ENCODE results near the gene ACBD6. TPM values are rescaled to one million over a fixed set of nuclear protein-coding genes. Genes with fewer than 3 reads are reported as not detected.

The ACBD6 gene
- total and polyA plus RNA-seq, 10 of the 15 experiments (the other 5 are each of a cell fraction or from before 2014, with no cell fraction given) = 15.0 to 67.3 (median 55.0) TPM

DNA sequence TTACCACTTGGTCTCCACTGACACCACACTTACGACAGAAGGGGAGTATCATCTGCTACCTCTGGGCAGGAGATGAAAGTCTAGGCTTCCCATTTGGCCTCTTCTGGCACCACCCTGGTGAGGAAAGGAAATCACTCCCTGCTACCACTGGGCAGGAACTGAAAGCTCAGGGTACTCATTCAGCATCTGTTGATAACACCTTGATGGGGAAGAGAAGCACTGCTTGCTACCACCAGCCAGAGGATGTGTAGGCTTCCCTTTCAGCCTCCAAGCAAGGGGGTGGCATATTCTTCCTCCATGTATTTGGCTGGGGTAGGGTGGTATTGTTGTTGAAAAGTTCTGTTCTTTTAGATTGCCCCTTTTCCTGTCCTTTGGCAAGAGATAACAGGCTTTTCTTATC is 115.0 kb downstream of the ACBD6 start:
- BruUV-seq (replicated peaks) = no TSS peak
- in situ Hi-C loops (cut with MboI) (no loop called here), intact Hi-C loops (cut with micrococcal nuclease; ENCODE audit: unreplicated experiment) (no loop called here)
- H3K4me1 ChIP-seq (ENCODE audit: control insufficient read depth, insufficient read depth, low read length) = peaks cover 5% of the 10 kb centered on the region; the same call in 1 of the 2 replicates
- no peak overlapping the region for H3K4me3 ChIP-seq
- no peaks in the 10 kb centered on the region for H4K20me1 ChIP-seq (ENCODE audit: control insufficient read depth, insufficient read depth)
- peak overlapping the region; percentile 48; the same call in 1 of the 2 replicates for H3K27ac ChIP-seq (ENCODE audit: control insufficient read depth, insufficient read depth)
- WGBS (ENCODE audit: insufficient coverage, insufficient replicate concordance, low lambda C conversion rate, missing lambda C conversion rate) = 64% methylated on average over 1 of the region's 1 CpG
- peaks cover 11% of the 10 kb centered on the region; the same call in 2 of the 3 replicates for H3K9me3 ChIP-seq (replicated peaks; ENCODE audit: control insufficient read depth, insufficient read depth, low read length)
- SMC1A ChIA-PET (ENCODE audit: uncharacterized antibody, unreplicated experiment) = no interaction called here
- CTCF ChIA-PET = interaction anchor here (1.4 kb wide), 1 partner anchor 31 kb away, joined by 3 read pairs; no protein-coding TSS in a partner anchor
- H3K27me3 ChIP-seq (replicated peaks in 1 of 2; ENCODE audit: control insufficient read depth in 2 of 2, insufficient read depth in 2 of 2, low read length in 1 of 2) = no peaks in the 10 kb centered on the region
- no peak overlapping the region for H3K9ac ChIP-seq (ENCODE audit: control insufficient read depth, insufficient read depth, low read length)
- no peak for FAIRE-seq
- POLR2A ChIA-PET = no interaction called here
- no peak overlapping the region for H2AFZ ChIP-seq (ENCODE audit: control insufficient read depth, low read depth, low read length)
- H3K36me3 ChIP-seq (ENCODE audit: control insufficient read depth in 2 of 2, insufficient read depth in 2 of 2, low read length in 1 of 2) = no peaks in the 10 kb centered on the region
- 0 out of 2 replicates have a peak overlapping the region, but pooled peaks have one; percentile 7 for H3K4me2 ChIP-seq (ENCODE audit: control insufficient read depth, insufficient read depth)
- no peak for ATAC-seq
- no peak for TF ChIP-seq WRNIP1 (IDR thresholded peaks at IDR 0.05; ENCODE audit: borderline replicate concordance, low read depth, low read length)
- RAD21 ChIA-PET (ENCODE audit: unreplicated experiment) = no interaction called here
- no peak for DNase-seq (ENCODE audit: low read depth, low spot score)
- H3K79me2 ChIP-seq (ENCODE audit: control insufficient read depth, insufficient read depth, low read length) = no peaks in the 10 kb centered on the region

DNA sequence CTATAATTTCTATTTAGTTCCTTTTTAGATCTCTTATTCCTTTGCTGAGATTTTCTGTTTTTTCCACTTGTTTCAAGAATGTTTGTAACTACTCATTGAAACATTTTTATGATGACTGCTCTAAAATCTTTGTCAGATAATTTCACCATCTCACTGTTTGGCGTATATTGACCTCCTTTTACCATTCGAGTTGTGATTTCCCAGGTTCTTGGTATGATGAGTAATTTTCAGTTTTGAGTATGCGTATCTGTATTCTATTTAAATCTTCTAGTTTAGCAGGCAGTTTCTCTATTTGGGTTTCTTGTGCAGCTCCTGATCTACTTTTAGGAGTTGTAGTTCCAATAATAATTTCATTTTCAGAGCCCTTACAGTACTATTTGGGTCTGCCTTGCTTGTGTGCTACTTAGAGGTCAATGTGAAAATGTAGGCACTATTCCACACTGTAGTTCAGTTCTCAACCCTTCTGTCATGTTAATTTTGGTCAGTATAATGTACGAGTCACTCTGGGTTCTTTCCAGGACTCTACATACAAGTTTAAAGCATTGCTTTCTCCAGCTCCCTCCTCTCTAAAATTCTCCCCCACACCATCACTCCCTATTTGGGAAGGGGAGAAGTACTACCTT is 115.5 kb downstream of the ACBD6 start:
- peak overlapping the region; percentile 7; the same call in 1 of the 2 replicates for H3K4me2 ChIP-seq (ENCODE audit: control insufficient read depth, insufficient read depth)
- FAIRE-seq (peak; percentile 44), DNase-seq (ENCODE audit: low read depth, low spot score) (no peak), ATAC-seq (no peak)
- H4K20me1 ChIP-seq (ENCODE audit: control insufficient read depth, insufficient read depth) = no peaks in the 10 kb centered on the region
- peak overlapping the region; percentile 48; the same call in 1 of the 2 replicates for H3K27ac ChIP-seq (ENCODE audit: control insufficient read depth, insufficient read depth)
- CTCF ChIA-PET = interaction anchor here (1.4 kb wide), 1 partner anchor 30 kb away, joined by 3 read pairs; no protein-coding TSS in a partner anchor
- peaks cover 5% of the 10 kb centered on the region; the same call in 1 of the 2 replicates for H3K4me1 ChIP-seq (ENCODE audit: control insufficient read depth, insufficient read depth, low read length)
- H3K9ac ChIP-seq (ENCODE audit: control insufficient read depth, insufficient read depth, low read length) = no peak overlapping the region
- H3K79me2 ChIP-seq (ENCODE audit: control insufficient read depth, insufficient read depth, low read length) = no peaks in the 10 kb centered on the region
- no peak overlapping the region for H3K4me3 ChIP-seq
- RAD21 ChIA-PET (ENCODE audit: unreplicated experiment) = no interaction called here
- no peaks in the 10 kb centered on the region for H3K27me3 ChIP-seq (replicated peaks in 1 of 2; ENCODE audit: control insufficient read depth in 2 of 2, insufficient read depth in 2 of 2, low read length in 1 of 2)
- SMC1A ChIA-PET (ENCODE audit: uncharacterized antibody, unreplicated experiment) = no interaction called here
- peaks cover 11% of the 10 kb centered on the region; the same call in 2 of the 3 replicates for H3K9me3 ChIP-seq (replicated peaks; ENCODE audit: control insufficient read depth, insufficient read depth, low read length)
- BruUV-seq (replicated peaks) = no TSS peak
- POLR2A ChIA-PET = no interaction called here
- in situ Hi-C loops (cut with MboI) (no loop called here), intact Hi-C loops (cut with micrococcal nuclease; ENCODE audit: unreplicated experiment) (no loop called here)
- H2AFZ ChIP-seq (ENCODE audit: control insufficient read depth, low read depth, low read length) = no peak overlapping the region
- WGBS (ENCODE audit: insufficient coverage, insufficient replicate concordance, low lambda C conversion rate, missing lambda C conversion rate) = 35% methylated on average over 4 of the region's 4 CpGs
- H3K36me3 ChIP-seq (ENCODE audit: control insufficient read depth in 2 of 2, insufficient read depth in 2 of 2, low read length in 1 of 2) = no peaks in the 10 kb centered on the region
- TF ChIP-seq, protein P1, sequence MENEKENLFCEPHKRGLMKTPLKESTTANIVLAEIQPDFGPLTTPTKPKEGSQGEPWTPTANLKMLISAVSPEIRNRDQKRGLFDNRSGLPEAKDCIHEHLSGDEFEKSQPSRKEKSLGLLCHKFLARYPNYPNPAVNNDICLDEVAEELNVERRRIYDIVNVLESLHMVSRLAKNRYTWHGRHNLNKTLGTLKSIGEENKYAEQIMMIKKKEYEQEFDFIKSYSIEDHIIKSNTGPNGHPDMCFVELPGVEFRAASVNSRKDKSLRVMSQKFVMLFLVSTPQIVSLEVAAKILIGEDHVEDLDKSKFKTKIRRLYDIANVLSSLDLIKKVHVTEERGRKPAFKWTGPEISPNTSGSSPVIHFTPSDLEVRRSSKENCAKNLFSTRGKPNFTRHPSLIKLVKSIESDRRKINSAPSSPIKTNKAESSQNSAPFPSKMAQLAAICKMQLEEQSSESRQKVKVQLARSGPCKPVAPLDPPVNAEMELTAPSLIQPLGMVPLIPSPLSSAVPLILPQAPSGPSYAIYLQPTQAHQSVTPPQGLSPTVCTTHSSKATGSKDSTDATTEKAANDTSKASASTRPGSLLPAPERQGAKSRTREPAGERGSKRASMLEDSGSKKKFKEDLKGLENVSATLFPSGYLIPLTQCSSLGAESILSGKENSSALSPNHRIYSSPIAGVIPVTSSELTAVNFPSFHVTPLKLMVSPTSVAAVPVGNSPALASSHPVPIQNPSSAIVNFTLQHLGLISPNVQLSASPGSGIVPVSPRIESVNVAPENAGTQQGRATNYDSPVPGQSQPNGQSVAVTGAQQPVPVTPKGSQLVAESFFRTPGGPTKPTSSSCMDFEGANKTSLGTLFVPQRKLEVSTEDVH (IDR thresholded peaks at IDR 0.05; ENCODE audit: low read depth, partially characterized antibody) = no peak
- 0 out of 2 replicates have a peak, but pooled peaks have one; percentile 4 for TF ChIP-seq MEF2A (IDR thresholded peaks at IDR 0.05; ENCODE audit: insufficient read depth, low read depth, low read length)
- TF ChIP-seq TARDBP (IDR thresholded peaks at IDR 0.05; ENCODE audit: borderline replicate concordance) = no peak
- peak; percentile 36; the same call in 1 of the 2 replicates for TF ChIP-seq JUNB (IDR thresholded peaks at IDR 0.05)
- TF ChIP-seq SMARCA5 (IDR thresholded peaks at IDR 0.05) = no peak
- TF ChIP-seq, protein P2, sequence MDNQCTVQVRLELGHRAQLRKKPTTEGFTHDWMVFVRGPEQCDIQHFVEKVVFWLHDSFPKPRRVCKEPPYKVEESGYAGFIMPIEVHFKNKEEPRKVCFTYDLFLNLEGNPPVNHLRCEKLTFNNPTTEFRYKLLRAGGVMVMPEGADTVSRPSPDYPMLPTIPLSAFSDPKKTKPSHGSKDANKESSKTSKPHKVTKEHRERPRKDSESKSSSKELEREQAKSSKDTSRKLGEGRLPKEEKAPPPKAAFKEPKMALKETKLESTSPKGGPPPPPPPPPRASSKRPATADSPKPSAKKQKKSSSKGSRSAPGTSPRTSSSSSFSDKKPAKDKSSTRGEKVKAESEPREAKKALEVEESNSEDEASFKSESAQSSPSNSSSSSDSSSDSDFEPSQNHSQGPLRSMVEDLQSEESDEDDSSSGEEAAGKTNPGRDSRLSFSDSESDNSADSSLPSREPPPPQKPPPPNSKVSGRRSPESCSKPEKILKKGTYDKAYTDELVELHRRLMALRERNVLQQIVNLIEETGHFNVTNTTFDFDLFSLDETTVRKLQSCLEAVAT (IDR thresholded peaks at IDR 0.05) = no peak
- TF ChIP-seq RAD21 (IDR thresholded peaks at IDR 0.05; ENCODE audit: insufficient read depth, low read depth, low read length) = no peak
- no peak for TF ChIP-seq SREBF1 (IDR thresholded peaks at IDR 0.05; ENCODE audit: low read length)

Data from GM12878 (cell line).